ENCODE data around the gene KSR1. TPM values are rescaled to one million over a fixed set of nuclear protein-coding genes. Genes with fewer than 3 reads are reported as not detected.
"Not testable (repeated sequence)": the region's sequence is repeated elsewhere in the genome, so short reads cannot be mapped to it uniquely, and the experiment has no call there.

KSR1 gene
- polyA plus RNA-seq, 1 experiment, result 28.2 TPM

GRCh38 chr17:27464431-27464830 lies 8.2 kb downstream of the KSR1 start:
- CTCF ChIA-PET, result interaction anchor here (0.7 kb wide), 1 partner anchor 104 kb away, joined by 3 read pairs; no protein-coding TSS in a partner anchor
- POLR2A ChIA-PET, result no interaction called here

GRCh38 chr17:27465875-27466274 lies 9.6 kb downstream of the KSR1 start:
- CTCF ChIA-PET; H3K9me3 ChIP-seq (ENCODE audit: control insufficient read depth, insufficient read depth, low read length); H3K4me3 ChIP-seq (ENCODE audit: low read depth, low read length); POLR2A ChIA-PET; DNase-seq (ENCODE audit: low read depth, low spot score); H3K27ac ChIP-seq (ENCODE audit: low read depth, low read length); H3K27me3 ChIP-seq (ENCODE audit: control insufficient read depth, insufficient read depth, low read length): not testable (repeated sequence)

More at GRCh38 chr17:27464431-27464830, 8.2 kb downstream of the KSR1 start:
- H3K9me3 ChIP-seq (ENCODE audit: control insufficient read depth, insufficient read depth, low read length), result no peaks in the 10 kb centered on the region
- no peak for TF ChIP-seq CTCF (IDR thresholded peaks at IDR 0.05; ENCODE audit: low read depth, low read length)
- no peak overlapping the region for H3K4me3 ChIP-seq (ENCODE audit: low read depth, low read length)
- no peak for DNase-seq (ENCODE audit: low read depth, low spot score)
- H3K27ac ChIP-seq (ENCODE audit: low read depth, low read length), result no peak overlapping the region
- no peaks in the 10 kb centered on the region for H3K27me3 ChIP-seq (ENCODE audit: control insufficient read depth, insufficient read depth, low read length)

GRCh38 chr17:27466376-27466742 lies 10.1 kb downstream of the KSR1 start:
- no peak for DNase-seq (ENCODE audit: low read depth, low spot score)
- H3K27ac ChIP-seq (ENCODE audit: low read depth, low read length), result no peak overlapping the region
- ChIA-PET POLR2A (no interaction called here), CTCF (interaction anchor here (0.7 to 2.0 kb wide), 2 partner anchors 8 to 133 kb away, joined by 3 to 6 read pairs; no protein-coding TSS in a partner anchor)
- no peaks in the 10 kb centered on the region for H3K9me3 ChIP-seq (ENCODE audit: control insufficient read depth, insufficient read depth, low read length)
- no peaks in the 10 kb centered on the region for H3K27me3 ChIP-seq (ENCODE audit: control insufficient read depth, insufficient read depth, low read length)
- H3K4me3 ChIP-seq (ENCODE audit: low read depth, low read length), result no peak overlapping the region
- TF ChIP-seq CTCF (IDR thresholded peaks at IDR 0.05; ENCODE audit: low read depth, low read length), result no peak

- POLR2A ChIA-PET, result no interaction called here
These were observed 10.6 kb downstream of the KSR1 start for GRCh38 chr17:27466743-27467375.

GRCh38 chr17:27469256-27469655 lies 13.0 kb downstream of the KSR1 start:
- Histone ChIP-seq H3K9me3 (ENCODE audit: control insufficient read depth, insufficient read depth, low read length) (no peaks in the 10 kb centered on the region), H3K4me3 (ENCODE audit: low read depth, low read length) (no peak overlapping the region), H3K27me3 (ENCODE audit: control insufficient read depth, insufficient read depth, low read length) (no peaks in the 10 kb centered on the region), H3K27ac (ENCODE audit: low read depth, low read length) (no peak overlapping the region)
- no peak for TF ChIP-seq CTCF (IDR thresholded peaks at IDR 0.05; ENCODE audit: low read depth, low read length)
- ChIA-PET POLR2A (no interaction called here), CTCF (no interaction called here)
- DNase-seq (ENCODE audit: low read depth, low spot score), result no peak

More at GRCh38 chr17:27466743-27467375, 10.6 kb downstream of the KSR1 start:
- Histone ChIP-seq H3K27me3 (ENCODE audit: control insufficient read depth, insufficient read depth, low read length) (no peaks in the 10 kb centered on the region), H3K9me3 (ENCODE audit: control insufficient read depth, insufficient read depth, low read length) (no peaks in the 10 kb centered on the region), H3K4me3 (ENCODE audit: low read depth, low read length) (no peak overlapping the region), H3K27ac (ENCODE audit: low read depth, low read length) (no peak overlapping the region)
- CTCF ChIA-PET, result interaction anchor here (0.7 to 2.0 kb wide), 2 partner anchors 9 to 133 kb away, joined by 3 to 6 read pairs; no protein-coding TSS in a partner anchor
- TF ChIP-seq CTCF (IDR thresholded peaks at IDR 0.05; ENCODE audit: low read depth, low read length), result no peak
- no peak for DNase-seq (ENCODE audit: low read depth, low spot score)

Data from AG04450 (cell line).